Endothelial cell of umbilical vein (primary cell): ENCODE measurements around the gene CENPP.

ENCODE experiments used
- EZH2 ChIP-seq: IDR thresholded peaks from 2 replicates; pipeline ENCODE4 v1.6.1; 2012; ENCODE audit warnings: borderline replicate concordance, low read depth, mild to moderate bottlenecking, moderate library complexity, low read length, inconsistent platforms; ENCODE audit not compliant: severe bottlenecking
- GATA2 ChIP-seq: IDR thresholded peaks from 2 replicates; pipeline ENCODE4 v1.7.0; 2011; ENCODE audit warnings: low read depth, mild to moderate bottlenecking, moderate library complexity, mixed read lengths, low read length; ENCODE audit not compliant: insufficient read length, insufficient read depth
- MYC ChIP-seq: IDR thresholded peaks from one replicate; pipeline ENCODE4 v1.6.1; 2011; ENCODE audit warnings: mild to moderate bottlenecking, low read depth, low read length
- POLR2A ChIP-seq: IDR thresholded peaks from 2 replicates; pipeline ENCODE4 v1.6.1; 2012; ENCODE audit warnings: low read depth, mild to moderate bottlenecking, control low read depth, low read length
- POLR2AphosphoS5 ChIP-seq: IDR thresholded peaks from 2 replicates; pipeline ENCODE4 v1.6.1; 2012; ENCODE audit warnings: low read depth, mild to moderate bottlenecking, control low read depth, low read length, moderate library complexity; ENCODE audit not compliant: insufficient read depth
- TF ChIP-seq, protein P1 (sequence below), 2 donors: IDR thresholded peaks; 1 replicate in 1 of 2; 2 replicates in 1 of 2; pipeline ENCODE4 v1.5.1; 2011; ENCODE audit warnings: low read length in 2 of 2, mild to moderate bottlenecking in 2 of 2, moderate library complexity in 2 of 2, control low read depth in 1 of 2, inconsistent platforms in 1 of 2, low read depth in 1 of 2; ENCODE audit not compliant: insufficient read depth in 1 of 2; ENCODE audit errors: extremely low read depth in 1 of 2

DNA sequence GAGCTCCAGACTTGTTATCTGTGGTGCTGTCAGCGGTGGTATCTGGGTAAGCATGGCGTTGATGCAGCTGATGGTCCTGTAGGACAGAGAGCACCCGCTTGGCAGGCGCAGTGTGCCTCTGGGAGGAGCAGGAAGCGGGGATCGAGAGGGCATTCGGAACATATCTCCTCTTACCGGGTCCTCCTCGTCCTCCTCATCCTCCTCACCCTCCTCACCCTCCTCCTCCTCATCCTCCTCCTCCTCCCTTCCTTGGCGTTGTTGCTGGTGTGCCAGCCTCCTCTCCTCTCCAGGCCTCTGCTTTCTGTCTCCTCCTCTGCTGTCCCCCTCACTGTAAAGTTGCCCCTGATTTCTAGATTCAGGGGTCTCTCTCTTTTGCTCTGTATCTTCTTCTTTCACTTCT, 188.9 kb downstream of the CENPP start:
- TF ChIP-seq POLR2A (no peak), EZH2 (no peak), MYC (no peak), POLR2AphosphoS5 (no peak), GATA2 (no peak)
- TF ChIP-seq, protein P1, sequence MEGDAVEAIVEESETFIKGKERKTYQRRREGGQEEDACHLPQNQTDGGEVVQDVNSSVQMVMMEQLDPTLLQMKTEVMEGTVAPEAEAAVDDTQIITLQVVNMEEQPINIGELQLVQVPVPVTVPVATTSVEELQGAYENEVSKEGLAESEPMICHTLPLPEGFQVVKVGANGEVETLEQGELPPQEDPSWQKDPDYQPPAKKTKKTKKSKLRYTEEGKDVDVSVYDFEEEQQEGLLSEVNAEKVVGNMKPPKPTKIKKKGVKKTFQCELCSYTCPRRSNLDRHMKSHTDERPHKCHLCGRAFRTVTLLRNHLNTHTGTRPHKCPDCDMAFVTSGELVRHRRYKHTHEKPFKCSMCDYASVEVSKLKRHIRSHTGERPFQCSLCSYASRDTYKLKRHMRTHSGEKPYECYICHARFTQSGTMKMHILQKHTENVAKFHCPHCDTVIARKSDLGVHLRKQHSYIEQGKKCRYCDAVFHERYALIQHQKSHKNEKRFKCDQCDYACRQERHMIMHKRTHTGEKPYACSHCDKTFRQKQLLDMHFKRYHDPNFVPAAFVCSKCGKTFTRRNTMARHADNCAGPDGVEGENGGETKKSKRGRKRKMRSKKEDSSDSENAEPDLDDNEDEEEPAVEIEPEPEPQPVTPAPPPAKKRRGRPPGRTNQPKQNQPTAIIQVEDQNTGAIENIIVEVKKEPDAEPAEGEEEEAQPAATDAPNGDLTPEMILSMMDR (IDR thresholded peaks at IDR 0.05; ENCODE audit: extremely low read depth in 1 of 2, insufficient read depth in 1 of 2, low read depth in 1 of 2, low read length in 2 of 2) = no peak
